Neural crest cell (in vitro differentiated cells): ENCODE measurements around the gene PLGRKT. TPM values are rescaled to one million over a fixed set of nuclear protein-coding genes. Genes with fewer than 3 reads are reported as not detected.
A peak's percentile ranks its signal among the peaks of the same experiment; 100 is the strongest.
"Not testable (repeated sequence)": the region's sequence is repeated elsewhere in the genome, so short reads cannot be mapped to it uniquely, and the experiment has no call there.

Experiments used
- DNase-seq: peaks from one replicate; pipeline ENCODE4 v3.0.0; 2021; ENCODE audit warnings: low read depth, mixed read lengths, low spot score
- H3K27ac Mint-ChIP-seq: one replicate; pipeline ENCODE4 v1.8.0; 2021; ENCODE audit warnings: mild to moderate bottlenecking, mixed read lengths; ENCODE audit not compliant: unreplicated experiment
- H3K27me3 Mint-ChIP-seq: 2 replicates; pipeline ENCODE4 v1.8.0; 2021; ENCODE audit warnings: low read depth, mild to moderate bottlenecking, mixed read lengths
- H3K36me3 Mint-ChIP-seq: 2 replicates; pipeline ENCODE4 v1.8.0; 2021; ENCODE audit warnings: low read depth, mild to moderate bottlenecking, mixed read lengths
- H3K4me1 Mint-ChIP-seq: 2 replicates; pipeline ENCODE4 v1.8.0; 2021; ENCODE audit warnings: mixed read lengths
- H3K4me3 Mint-ChIP-seq: one replicate; pipeline ENCODE4 v1.8.0; 2021; ENCODE audit warnings: mild to moderate bottlenecking, mixed read lengths
- H3K9me3 Mint-ChIP-seq: 2 replicates; pipeline ENCODE4 v1.8.0; 2021; ENCODE audit warnings: mixed read lengths
- total RNA-seq: library from RNA; stranded (reverse); gene quantifications from 2 replicates; pipeline ENCODE4 v1.2.1, GENCODE V29; 2021
- TF ChIP-seq, protein P1 (sequence below): fragments of 200-600 bp; sonication (generic); conservative IDR thresholded peaks from 2 replicates; pipeline ENCODE4 v1.5.0; 2021; ENCODE audit warnings: antibody characterized with exemption, mild to moderate bottlenecking

The PLGRKT gene
- total RNA-seq, 1 donor from 2014 or later, result 24.6 TPM

DNA sequence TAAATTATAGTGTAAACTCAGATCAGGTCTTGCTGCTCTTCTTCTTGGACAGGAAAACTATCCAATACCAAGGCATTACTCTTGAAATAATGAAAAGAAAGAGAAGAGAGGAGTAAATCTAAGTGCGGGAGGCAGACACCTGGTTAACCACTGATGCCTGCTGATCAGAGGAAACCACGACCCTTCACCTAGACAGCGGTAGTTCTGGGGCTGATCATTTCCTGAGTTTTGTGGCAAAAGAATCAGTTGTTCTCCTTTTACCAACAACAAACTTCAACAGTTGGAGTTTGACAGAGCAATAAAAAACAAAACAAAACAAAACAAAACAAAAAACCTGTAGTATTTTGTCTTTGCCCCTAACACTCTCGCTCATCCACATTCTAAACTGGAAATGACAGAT is 101.0 kb downstream of the PLGRKT start:
- TF ChIP-seq, protein P1, sequence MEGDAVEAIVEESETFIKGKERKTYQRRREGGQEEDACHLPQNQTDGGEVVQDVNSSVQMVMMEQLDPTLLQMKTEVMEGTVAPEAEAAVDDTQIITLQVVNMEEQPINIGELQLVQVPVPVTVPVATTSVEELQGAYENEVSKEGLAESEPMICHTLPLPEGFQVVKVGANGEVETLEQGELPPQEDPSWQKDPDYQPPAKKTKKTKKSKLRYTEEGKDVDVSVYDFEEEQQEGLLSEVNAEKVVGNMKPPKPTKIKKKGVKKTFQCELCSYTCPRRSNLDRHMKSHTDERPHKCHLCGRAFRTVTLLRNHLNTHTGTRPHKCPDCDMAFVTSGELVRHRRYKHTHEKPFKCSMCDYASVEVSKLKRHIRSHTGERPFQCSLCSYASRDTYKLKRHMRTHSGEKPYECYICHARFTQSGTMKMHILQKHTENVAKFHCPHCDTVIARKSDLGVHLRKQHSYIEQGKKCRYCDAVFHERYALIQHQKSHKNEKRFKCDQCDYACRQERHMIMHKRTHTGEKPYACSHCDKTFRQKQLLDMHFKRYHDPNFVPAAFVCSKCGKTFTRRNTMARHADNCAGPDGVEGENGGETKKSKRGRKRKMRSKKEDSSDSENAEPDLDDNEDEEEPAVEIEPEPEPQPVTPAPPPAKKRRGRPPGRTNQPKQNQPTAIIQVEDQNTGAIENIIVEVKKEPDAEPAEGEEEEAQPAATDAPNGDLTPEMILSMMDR, result no peak
- peaks cover 6% of the 10 kb centered on the region for H3K27me3 Mint-ChIP-seq
- H3K27ac Mint-ChIP-seq, result no peak overlapping the region
- H3K4me1 Mint-ChIP-seq, result peaks cover 4% of the 10 kb centered on the region
- no peaks in the 10 kb centered on the region for H3K36me3 Mint-ChIP-seq
- H3K9me3 Mint-ChIP-seq, result no peaks in the 10 kb centered on the region
- no peak for DNase-seq
- no peak overlapping the region for H3K4me3 Mint-ChIP-seq

DNA sequence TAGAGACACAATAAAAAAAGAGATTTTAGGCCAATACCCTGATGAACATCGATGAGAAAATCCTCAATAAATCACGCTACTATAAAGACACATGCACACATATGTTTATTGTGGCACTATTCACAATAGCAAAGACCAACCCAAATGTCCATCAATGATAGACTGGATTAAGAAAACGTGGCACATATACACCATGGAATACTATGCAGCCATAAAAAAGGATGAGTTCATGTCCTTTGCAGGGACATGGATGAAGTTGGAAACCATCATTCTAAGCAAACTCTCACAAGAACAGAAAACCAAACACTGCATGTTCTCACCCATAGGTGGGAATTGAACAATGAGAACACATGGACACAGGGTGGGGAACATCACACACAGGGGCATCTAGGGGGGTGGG is 106.4 kb downstream of the PLGRKT start:
- not testable (repeated sequence) for H3K36me3 Mint-ChIP-seq, H3K9me3 Mint-ChIP-seq, H3K4me1 Mint-ChIP-seq, H3K4me3 Mint-ChIP-seq, DNase-seq, H3K27me3 Mint-ChIP-seq, H3K27ac Mint-ChIP-seq

DNA sequence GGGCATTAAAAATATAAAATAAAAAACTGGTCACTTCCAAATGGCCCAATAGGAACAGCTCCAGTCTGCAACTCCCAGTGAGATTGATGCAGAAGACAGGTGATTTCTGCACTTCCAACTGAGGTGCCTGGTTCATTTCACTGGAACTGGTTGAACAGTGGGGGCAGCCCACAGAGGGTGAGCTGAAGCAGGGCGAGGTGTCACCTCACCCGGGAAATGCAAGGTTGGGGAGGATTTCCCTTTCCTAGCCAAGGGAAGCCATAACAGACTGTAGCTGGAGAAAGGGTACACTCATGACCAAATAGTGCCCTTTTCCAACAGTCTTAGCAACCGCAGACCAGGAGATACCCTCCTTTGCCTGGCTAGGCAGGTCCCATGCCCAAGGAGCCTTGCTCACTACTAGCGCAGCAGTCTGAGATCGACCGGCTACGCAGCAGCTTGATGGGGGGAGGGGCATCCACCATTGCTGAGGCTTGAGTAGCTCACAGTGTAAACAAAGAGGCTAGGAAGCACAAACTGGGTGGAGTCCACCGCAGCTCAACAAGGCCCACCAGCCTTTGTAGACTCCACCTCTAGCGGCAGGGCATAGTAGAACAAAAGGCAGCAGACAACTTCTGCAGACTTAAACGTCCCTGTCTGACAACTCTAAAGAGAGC is 110.7 kb downstream of the PLGRKT start:
- peak overlapping the region; percentile 62 for H3K27ac Mint-ChIP-seq
- H3K27me3 Mint-ChIP-seq, result peaks cover 1% of the 10 kb centered on the region
- TF ChIP-seq, protein P1, result no peak
- peaks cover 6% of the 10 kb centered on the region for H3K36me3 Mint-ChIP-seq
- no peak overlapping the region for H3K4me3 Mint-ChIP-seq
- H3K4me1 Mint-ChIP-seq, result peaks cover 10% of the 10 kb centered on the region
- DNase-seq, result peak; percentile 26
- H3K9me3 Mint-ChIP-seq, result peaks cover 3% of the 10 kb centered on the region

DNA sequence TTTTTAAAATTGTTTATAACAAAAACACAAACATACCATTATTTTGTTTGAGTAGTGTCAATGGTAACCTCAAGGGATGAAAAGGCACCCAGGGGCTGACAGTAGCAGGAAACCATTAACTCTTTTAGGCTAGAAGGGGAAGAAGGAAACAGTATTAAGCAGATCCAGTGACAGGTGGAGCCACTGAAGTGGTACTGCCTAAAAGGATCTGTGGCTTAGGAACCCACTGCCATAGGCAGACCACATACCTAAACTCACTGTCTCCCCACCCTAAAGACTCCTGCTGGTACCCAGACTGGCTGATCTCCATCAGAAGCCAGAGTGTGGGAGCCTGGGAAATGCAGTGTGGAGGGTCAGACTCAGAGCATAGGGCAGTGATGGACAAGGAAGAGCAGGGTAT is 111.5 kb downstream of the PLGRKT start:
- TF ChIP-seq, protein P1, result no peak
- H3K4me3 Mint-ChIP-seq, result no peak overlapping the region
- H3K27me3 Mint-ChIP-seq, result peaks cover 6% of the 10 kb centered on the region
- peak overlapping the region; percentile 57 for H3K27ac Mint-ChIP-seq
- peaks cover 3% of the 10 kb centered on the region for H3K9me3 Mint-ChIP-seq
- H3K4me1 Mint-ChIP-seq, result peaks cover 10% of the 10 kb centered on the region
- DNase-seq, result no peak
- H3K36me3 Mint-ChIP-seq, result peaks cover 6% of the 10 kb centered on the region

DNA sequence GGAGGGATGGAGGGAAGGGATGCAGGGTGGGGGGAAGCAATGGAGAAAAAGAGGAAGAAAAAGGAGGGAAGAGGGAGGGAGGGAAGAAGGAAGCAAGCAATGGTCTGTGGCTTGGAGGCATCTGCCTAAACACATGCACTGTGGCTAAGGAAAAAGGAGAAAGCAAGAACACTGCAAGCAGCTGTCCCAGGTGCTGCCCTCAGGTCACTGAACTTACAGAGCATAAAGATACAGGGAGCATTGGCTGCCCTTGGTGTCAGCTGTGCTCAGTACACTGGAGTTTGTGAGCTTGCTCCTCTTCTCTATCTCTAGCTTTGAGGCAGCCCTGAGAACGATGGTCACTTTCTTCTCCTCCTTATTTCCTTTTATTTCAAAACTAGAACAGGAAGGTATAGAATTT is 116.1 kb downstream of the PLGRKT start:
- H3K4me3 Mint-ChIP-seq, H3K36me3 Mint-ChIP-seq, DNase-seq, H3K9me3 Mint-ChIP-seq, H3K27ac Mint-ChIP-seq, H3K27me3 Mint-ChIP-seq, H3K4me1 Mint-ChIP-seq: not testable (repeated sequence)

DNA sequence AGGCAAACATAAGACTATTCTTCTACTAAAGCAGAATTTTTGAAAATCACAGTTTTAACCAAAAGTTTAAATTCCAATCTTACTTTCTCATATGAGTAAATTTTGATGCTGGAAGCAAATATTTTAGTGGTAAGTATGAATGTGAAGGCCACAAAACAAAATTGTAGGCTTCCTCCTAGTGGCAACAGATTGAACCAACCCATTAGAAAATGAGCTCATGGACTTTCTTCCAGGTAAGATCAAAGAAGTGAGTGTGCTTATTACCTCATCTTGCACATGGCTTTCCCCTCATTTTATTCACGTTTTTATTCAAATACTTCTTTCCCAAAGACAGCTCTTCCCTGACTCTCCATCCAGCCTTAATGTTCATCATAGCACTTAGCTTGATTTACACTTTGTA is 116.7 kb downstream of the PLGRKT start:
- no peaks in the 10 kb centered on the region for H3K36me3 Mint-ChIP-seq
- peaks cover 6% of the 10 kb centered on the region for H3K27me3 Mint-ChIP-seq
- no peaks in the 10 kb centered on the region for H3K9me3 Mint-ChIP-seq
- no peaks in the 10 kb centered on the region for H3K4me1 Mint-ChIP-seq
- H3K4me3 Mint-ChIP-seq, result no peak overlapping the region
- DNase-seq, result no peak
- H3K27ac Mint-ChIP-seq, result no peak overlapping the region
- TF ChIP-seq, protein P1, result peak; percentile 32

DNA sequence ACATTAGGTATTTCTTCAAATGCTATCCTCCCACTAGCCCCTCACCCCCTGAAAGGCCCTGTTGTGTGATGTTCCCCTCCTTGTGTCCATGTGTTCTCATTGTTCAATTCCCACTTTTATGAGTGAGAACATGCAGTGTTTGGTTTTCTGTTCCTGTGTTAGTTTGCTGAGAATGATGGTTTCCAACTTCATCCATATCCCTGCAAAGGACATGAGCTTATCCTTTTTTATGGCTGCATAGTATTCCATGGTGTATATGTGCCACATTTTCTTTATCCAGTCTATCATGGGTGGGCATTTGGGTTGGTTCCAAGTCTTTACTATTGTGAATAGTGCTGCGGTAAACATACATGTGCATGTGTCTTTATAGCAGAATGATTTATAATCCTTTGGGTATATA is 121.3 kb downstream of the PLGRKT start:
- not testable (repeated sequence) for H3K4me3 Mint-ChIP-seq, H3K36me3 Mint-ChIP-seq, H3K9me3 Mint-ChIP-seq, DNase-seq, H3K4me1 Mint-ChIP-seq, H3K27ac Mint-ChIP-seq, H3K27me3 Mint-ChIP-seq
